HEK293T (cell line): ENCODE data around the gene ZER1.

Experiments
- ARNT ChIP-seq: fragments of 450-650 bp; IDR thresholded peaks from 2 replicates; pipeline ENCODE4 v1.6.1; 2017; ENCODE audit warnings: mild to moderate bottlenecking
- ELF4 ChIP-seq: fragments of 450-650 bp; IDR thresholded peaks from 2 replicates; pipeline ENCODE4 v1.6.1; 2017; ENCODE audit warnings: antibody characterized with exemption
- FOXM1 ChIP-seq: fragments of 450-650 bp; IDR thresholded peaks from 2 replicates; pipeline ENCODE4 v1.6.1; 2017; ENCODE audit warnings: mild to moderate bottlenecking, borderline replicate concordance
- SUZ12 ChIP-seq: fragments of 450-650 bp; IDR thresholded peaks from 2 replicates; pipeline ENCODE4 v1.6.1; 2016; ENCODE audit warnings: mild to moderate bottlenecking
- TARDBP ChIP-seq: fragments of 450-650 bp; IDR thresholded peaks from 2 replicates; pipeline ENCODE4 v1.6.1; 2016

GRCh38 chr9:128713941-128714573, 57.7 kb downstream of the ZER1 start:
- TF ChIP-seq FOXM1 = no peak
- no peak for TF ChIP-seq SUZ12
- no peak for TF ChIP-seq ELF4
- TF ChIP-seq TARDBP = no peak
- TF ChIP-seq ARNT = no peak
